Stimulated activated CD8-positive, alpha-beta memory T cell treated with anti-CD3 and anti-CD28 coated beads, Interleukin-7, amount 100 ng/mL, for 1 hour (primary cell): ENCODE data around the gene ACOT8.
"Not testable (repeated sequence)": the region's sequence is repeated elsewhere in the genome, so short reads cannot be mapped to it uniquely, and the experiment has no call there.

Experiments
- DNase-seq, 2 donors: peaks; one replicate each; pipeline ENCODE4 v3.0.0-alpha.2; 2020; ENCODE audit warnings: low read depth in 2 of 2

The ACOT8 gene

GRCh38 chr20:45887346-45887715 lies 30.1 kb upstream of the ACOT8 start, which contains the start of gene SPATA25:
TSS of gene SPATA25 (minus strand) at chr20:45887622. CDS start at chr20:45887590, 32 bp downstream.
- DNase-seq = no peak

DNA sequence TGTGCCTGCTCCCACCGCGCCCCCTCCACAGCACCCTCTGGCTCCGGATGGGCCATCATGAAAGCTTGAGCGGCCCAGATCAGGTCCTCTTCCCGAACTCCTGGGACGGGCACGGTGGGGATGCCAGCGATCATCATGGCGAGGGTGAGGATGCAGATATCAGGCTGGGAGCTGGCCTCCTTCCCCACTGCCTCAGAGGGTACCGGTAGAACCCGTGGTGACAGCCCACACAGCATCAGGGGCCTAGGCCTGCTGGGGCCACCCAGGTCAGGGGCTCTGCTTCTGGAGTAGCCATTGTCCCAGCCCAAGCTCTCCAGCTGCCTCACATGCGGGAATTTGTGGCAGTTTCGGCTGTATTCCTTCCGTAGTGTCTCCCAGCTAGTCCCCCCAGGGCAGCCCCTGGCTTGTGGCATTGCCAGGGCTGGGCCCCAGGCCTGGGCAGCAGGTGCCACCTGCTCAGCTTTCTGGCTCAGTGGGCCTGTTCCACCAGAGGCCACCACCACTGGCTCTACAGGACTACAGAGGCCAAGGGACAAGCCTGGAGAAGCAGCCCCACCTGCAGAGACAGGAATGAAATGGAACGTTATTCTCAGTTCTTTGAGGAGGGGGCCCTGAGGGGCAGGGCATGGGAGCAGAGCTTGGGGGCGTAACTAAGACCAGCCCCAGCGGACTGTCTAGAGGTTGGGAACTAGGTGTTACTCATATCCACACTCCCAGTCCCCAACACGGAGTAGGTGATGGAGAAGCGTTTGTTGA lies 29.6 kb upstream of the ACOT8 start:
- DNase-seq = no peak

DNA sequence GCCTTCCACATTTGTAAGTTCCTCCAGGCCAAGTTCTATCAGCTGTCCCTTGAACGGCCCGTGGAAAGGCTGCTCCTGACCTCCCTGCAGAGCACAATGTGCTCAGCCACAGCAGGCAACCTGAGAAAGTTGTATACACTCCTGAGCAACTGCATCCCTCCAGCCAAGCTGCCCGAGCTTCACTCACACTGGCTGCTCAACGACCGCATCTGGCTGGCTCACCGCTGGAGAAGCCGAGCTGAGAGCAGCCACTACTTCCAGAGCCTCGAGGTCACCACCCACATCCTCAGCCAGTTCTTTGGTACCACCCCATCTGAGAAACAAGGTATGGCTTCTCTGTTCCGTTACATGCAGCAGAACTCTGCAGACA lies 25.9 kb upstream of the ACOT8 start:
- DNase-seq = no peak

- no peak for DNase-seq
Measured at GRCh38 chr20:45882469-45883099, 25.4 kb upstream of the ACOT8 start.

DNA sequence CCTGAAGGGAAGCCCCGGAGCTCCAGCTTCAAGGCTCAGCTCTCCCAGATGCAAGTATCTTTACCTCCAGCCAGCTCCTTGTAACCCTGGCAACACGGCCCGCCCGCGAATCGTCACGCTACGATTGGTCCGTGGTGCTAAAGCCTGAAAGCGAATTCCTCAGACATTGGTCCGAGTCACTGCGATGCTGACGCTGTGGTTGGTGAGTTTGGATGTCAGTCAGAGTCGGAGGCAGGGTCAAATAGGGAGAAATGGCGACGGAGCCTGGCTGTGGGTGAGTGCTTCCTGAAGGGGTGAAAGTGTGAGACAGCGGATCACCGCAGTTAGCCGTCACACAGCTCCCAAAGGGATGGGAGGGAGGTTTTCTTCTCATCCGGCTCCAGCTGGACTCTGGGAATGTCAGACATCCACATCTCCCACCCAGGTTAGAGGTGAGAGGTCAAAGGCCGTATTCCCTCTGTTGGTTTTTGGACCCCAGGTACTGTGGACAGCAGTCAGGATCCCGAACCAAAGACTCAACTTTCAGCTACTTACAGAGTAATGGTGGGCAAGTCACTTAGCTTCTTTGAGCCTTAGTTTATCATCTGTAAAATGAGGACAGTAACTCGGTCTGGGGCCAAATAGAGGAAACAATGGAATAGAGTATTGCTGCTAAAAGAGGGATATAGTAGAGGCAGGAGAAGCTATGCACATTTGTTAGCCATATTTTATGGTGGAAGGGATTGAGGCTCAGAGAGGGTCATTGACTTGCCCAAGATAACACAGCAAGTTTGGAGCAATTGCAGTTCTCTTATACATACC lies 24.0 kb upstream of the ACOT8 start, which contains the start of gene ZSWIM1:
TSS of gene ZSWIM1 (plus strand) at position 240 of the 801 bp plus-strand sequence. CDS start 1,366 bp downstream, outside the sequence.
- DNase-seq = peak; percentile 94 to 97

DNA sequence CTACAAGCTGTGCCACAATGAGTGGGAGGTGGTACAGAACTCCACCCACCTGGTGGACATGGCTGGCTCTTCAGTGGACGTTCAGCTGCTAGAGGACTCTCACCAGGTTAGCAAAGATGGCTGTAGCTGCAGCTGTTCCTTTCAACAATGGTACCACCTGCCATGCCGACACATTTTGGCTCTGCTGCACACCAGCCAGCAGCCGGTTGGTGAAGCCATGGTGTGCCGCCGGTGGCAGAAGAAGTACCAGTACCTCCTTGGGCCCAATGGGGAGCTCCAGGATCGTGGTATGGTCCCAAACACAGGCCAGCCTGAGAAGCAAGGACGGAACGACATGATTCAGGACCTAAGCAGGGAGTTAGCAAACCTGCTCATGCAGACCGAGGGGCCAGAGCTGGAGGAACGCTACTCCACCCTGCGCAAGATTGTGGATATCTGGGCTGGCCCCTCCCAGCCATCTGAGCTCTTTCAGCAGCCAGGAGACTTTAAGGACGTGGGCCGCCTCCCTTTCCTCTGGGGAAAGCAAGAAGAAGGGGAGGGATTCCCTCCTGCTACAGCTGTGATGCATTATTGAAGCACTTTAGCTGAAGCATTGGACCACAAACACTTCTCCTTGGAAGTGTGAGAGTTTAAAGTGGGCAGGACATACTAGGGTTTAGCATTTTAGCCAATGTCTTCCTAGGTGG lies 21.0 kb upstream of the ACOT8 start:
- DNase-seq = no peak

DNA sequence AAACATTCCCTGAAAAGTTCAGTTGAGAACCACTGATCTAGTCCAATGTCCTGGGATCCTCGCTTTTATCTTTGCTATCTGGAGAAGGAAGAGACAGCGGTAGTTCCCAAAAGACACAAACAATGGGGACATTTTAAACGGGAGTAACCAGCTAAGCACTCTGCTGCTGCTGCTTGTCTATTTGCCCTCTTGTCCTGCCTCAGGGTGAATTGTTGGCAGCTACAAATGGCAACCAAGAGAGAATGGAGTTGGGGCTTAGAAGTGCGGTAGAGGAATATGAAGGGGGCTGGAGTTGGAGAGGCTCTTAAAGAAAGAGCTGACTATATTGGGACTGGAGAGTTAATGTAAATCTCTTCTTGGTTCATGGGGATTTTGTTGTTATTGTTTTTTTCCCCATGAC lies 17.4 kb upstream of the ACOT8 start:
- DNase-seq = no peak

DNA sequence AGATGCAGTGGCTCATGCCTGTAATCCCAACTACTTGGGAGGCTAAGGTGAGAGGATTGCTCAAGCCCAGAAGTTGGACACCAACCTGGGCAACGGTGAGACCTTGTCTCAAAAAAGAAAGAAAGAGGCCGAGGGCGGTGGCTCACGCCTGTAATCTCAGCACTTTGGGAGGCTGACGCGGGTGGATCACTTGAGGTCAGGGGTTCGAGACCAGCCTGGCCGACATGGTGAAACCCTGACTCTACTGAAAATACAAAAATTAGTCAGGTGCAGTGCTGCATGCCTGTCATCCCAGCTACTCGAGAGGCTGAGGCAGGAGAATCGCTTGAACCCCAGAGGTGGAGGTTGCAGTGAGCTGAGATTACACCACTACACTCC lies 16.9 kb upstream of the ACOT8 start:
- DNase-seq = not testable (repeated sequence)

DNA sequence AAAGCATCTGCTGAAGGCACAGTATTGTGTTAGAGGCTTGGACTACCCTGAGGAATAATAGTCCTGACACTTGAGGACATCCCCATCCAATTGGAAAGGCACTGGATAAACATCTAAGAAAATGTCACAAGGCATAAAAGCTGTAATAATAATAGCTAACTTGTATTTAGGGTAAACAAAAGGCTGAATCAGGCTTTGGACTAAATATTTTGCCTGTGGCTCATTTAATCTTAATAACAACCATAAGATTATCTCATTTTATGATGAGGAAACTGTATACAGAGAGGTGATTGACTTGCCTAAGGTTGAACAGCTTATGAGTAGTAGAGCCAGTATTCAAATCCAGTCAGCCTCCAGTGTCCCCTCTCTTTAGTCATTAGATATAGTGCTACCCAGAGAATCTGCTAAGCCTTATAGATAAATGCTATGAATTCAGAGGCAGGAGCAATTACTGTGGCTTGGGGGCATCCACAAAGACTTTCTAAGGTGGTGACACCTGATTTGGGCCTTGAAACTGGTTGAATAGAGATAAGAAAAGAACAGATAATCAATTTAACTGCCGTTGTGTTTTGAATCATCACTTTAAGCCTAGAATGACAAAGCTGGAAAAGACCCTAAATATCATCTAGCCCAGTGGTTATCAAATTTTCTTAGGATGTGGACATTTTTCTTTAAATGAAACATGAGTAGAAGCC lies 16.4 kb upstream of the ACOT8 start:
- DNase-seq = no peak

GRCh38 chr20:45872626-45873025 lies 15.4 kb upstream of the ACOT8 start:
- DNase-seq = no peak

DNA sequence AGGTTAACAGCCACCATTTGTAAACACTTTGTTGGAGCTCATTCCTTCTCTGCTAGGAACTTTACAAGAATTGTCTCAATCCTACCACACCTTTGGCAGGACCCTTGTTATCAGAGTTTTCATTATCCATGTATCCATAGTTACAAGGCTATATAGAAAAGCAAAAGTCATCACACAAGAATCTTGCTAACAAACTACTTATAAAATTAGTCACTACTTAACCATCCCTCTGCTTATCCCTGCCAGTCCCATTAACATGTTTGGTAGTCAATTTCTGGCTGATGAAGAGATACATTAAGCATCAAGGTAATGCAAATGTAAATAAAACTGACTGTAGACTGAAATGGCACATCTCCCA lies 10.6 kb upstream of the ACOT8 start:
- DNase-seq = no peak

GRCh38 chr20:45867136-45867818 lies 10.1 kb upstream of the ACOT8 start:
- no peak for DNase-seq

DNA sequence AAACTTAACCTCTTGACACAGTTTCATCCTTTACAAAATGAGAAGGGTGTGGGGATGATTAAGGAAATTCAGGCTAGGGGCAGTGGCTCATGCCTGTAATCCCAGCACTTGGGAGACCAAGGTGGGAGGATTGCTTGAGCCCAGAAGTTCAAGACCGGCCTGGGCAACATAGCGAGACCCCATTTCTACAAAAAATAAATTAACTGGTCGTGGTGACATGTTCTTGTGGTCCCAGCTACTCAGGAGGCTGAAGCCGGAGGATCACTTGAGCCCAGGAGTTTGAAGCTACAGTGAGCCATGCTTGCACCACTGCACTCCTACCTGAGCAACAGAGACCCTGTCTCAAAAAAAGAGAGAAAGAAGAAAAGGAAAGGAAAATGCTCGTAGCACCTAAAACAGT lies 9.3 kb upstream of the ACOT8 start:
- DNase-seq = no peak

DNA sequence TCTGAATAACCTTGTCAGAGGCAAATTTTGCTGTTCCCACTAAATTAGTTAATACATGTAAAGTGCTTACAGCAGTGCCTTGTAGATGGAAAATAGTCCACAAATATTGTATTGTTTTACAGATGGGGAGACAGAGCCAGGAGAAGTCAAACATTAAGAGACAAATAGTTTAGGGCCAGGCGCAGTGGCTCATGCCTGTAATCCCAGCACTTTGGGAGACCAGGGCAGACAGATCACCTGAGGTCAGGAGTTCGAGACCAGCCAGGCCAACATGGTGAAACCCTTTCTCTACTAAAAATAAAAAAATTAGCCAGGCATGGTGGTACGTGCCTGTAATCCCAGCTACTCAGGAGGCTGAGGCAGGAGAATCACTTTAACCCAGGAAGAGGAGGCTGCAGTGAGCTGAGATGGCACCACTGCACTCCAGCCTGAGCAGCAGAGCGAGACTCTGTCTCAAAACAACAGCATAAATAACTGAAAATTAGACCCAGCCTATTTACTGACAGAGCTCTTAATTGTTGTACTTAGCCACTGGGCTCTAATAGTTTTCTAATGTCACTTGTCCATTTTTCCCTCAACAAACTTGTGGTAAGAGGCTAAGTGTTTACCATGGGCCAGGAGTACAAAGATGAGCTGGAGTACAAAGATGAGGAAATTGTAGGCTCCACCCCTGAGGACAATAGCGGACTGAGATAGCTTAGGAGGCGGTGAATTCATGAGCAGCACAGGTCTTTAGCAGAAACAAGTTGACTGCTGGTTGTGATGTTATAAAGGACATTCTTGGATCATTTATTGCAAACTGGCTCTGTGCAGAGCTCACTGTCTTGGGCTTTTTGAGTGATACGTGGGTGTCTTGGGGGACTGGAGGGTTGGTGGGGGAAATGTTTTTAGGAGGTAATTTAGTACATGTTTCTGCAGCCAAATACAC lies 6.6 kb upstream of the ACOT8 start:
- no peak for DNase-seq

DNA sequence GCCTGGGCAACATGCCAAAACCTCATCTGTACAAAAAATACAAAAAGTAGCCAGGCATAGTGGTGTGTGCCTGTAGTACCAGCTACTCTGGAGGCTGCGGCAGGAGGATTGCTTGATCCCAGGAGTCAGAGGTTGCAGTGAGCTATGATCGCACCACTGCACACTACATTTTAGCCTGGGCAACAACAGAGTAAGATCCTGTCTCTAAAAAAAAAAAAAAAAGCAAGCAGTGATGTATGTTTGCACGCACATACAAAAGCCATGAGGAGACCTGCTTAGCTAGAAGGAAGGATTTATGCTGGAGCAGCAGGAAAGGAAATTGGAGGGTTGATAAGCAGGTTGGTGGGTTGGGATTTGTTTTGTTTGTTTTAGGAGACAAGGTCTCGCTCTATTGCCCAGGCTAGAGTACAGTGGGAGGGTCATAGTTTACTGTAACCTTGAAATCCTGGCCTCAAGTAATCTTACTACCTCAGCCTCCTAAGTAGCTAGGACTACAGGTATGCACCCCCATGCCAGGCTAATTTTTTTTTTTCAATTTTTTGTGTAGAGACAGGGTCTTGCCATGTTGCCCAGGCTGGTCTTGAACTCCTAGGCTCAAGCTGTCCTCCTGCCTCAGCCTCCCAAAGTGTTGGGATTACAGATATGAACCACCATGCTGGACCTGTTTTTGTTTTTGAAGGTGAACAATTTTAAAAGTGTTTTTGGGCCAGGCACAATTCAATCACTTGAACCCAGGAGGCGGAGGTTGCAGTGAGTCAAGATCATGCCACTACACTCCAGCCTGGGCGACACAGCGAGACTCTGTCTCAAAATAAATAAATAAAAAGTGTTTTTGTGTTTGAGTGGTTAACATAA lies 4.3 kb upstream of the ACOT8 start:
- no peak for DNase-seq

DNA sequence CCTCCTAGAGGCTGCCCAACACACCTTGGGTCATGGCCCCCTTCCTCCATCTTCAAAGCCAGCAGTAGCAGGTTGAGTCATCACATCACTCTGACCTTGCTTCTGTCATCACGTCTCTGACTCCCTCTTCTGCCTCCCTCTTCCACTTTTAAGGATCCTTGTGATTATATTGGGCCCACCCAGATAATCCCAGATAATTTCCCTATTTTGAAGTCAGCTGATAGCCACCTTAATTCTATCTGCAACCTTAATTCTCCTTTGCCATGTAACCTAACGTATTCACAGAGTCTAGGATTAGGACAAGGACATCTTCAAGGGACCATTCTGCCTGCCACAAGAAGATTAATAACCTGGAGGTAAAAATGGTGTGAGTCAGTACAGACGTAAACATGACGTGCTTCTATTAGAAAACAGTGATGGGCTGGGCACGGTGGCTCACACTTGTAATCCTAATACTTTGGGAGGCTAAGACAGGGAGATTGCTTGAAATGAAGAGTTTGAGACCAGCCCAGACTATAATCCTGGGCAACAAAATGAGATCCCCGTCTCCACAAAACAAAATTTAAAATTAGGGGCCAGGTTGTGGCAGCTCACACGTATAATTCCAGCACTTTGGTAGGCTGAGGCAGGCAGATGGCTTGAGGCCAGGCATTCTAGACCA lies 3.5 kb upstream of the ACOT8 start:
- DNase-seq = no peak

DNA sequence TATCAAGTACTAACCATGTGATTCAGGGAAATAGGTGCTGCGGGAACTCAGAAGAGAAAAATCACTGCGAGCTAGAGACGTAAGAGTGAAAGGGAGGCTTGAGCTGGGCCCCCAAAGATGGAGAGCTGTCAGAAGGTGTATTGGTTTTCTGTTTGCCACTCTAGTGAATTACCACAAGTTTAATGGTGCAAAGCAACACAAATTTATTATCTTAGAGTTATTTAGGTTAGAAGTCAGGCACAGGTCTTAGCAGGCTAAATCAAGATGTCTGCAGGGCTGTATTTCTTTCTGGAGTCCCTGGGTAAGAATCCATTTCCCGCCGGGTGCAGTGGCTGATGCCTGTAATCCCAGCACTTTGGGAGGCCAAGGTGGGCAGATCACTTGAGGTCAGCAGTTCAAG lies 2.7 kb upstream of the ACOT8 start:
- DNase-seq = no peak

DNA sequence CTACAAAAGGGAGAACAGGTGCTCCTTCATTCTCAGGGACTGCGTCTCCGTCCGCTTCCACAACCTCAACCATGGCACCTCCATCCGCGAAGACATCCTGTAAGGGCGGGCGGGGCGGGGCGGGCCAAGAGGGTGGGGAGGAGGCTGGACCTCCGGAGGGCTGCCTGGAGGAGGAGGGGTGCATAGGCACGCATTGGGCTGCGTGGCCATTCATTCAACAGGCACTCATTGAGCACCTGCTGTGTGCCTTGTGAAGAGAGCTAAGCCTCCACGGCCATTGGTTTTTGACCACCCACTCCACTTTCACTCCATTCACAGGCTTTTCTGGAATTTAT lies 657 bp upstream of the ACOT8 start:
- DNase-seq = no peak

- no peak for DNase-seq
Measured at GRCh38 chr20:45853484-45853883, 3.7 kb downstream of the ACOT8 start.
